Heart left ventricle (tissue), 16 donors: Measurements from ENCODE around the gene KCNMB2. TPM values are rescaled to one million over a fixed set of nuclear protein-coding genes. Genes with fewer than 3 reads are reported as not detected.

Experiments
- ATAC-seq, 4 donors: fragments of 200-7000 bp; cut with Tn5 transposase; one replicate each; pipeline ENCODE4 v1.9.1; 2020 to 2022; ENCODE audit warnings: moderate library complexity in 4 of 4, mild to moderate bottlenecking in 3 of 4, moderate number of reproducible peaks in 1 of 4
- DNase-seq, 5 donors: peaks; one replicate each; pipeline ENCODE4 v3.0.0-alpha.2; 2020
- H3K27ac ChIP-seq, 12 donors: fragments of 200-600 bp; sonication (generic) in 4 of 12; one replicate each; pipeline versions ENCODE4 v1.5.0 to v1.8.0; 2016 to 2022; ENCODE audit warnings: mild to moderate bottlenecking in 2 of 12
- H3K27me3 ChIP-seq, 9 donors: fragments of 200-600 bp; sonication (generic) in 2 of 9; one replicate each; pipeline versions ENCODE4 v1.5.1 to v1.8.0; 2016 to 2022; ENCODE audit warnings: mild to moderate bottlenecking in 3 of 9
- H3K36me3 ChIP-seq, 9 donors: fragments of 200-600 bp; sonication (generic) in 2 of 9; one replicate each; pipeline versions ENCODE4 v1.5.0 to v1.8.0; 2018 to 2022; ENCODE audit warnings: mild to moderate bottlenecking in 2 of 9
- H3K4me1 ChIP-seq, 12 donors: fragments of 200-600 bp; sonication (generic) in 4 of 12; one replicate each; pipeline versions ENCODE4 v1.5.0 to v1.8.0; 2016 to 2022; ENCODE audit warnings: mild to moderate bottlenecking in 3 of 12
- H3K4me3 ChIP-seq, 12 donors: fragments of 200-600 bp; sonication (generic) in 4 of 12; one replicate each; pipeline versions ENCODE4 v1.5.0 to v1.8.0; 2017 to 2022; ENCODE audit warnings: mild to moderate bottlenecking in 9 of 12, moderate library complexity in 4 of 12
- H3K9me3 ChIP-seq, 12 donors: fragments of 200-600 bp; sonication (generic) in 4 of 12; one replicate each; pipeline versions ENCODE4 v1.5.0 to v1.8.0; 2016 to 2022; ENCODE audit warnings: mild to moderate bottlenecking in 1 of 12
- POLR2A ChIP-seq, 2 donors: fragments of 450-650 bp; IDR thresholded peaks; one replicate each; pipeline ENCODE4 v1.6.1; 2017; ENCODE audit warnings: antibody characterized with exemption in 2 of 2, mild to moderate bottlenecking in 2 of 2, moderate library complexity in 2 of 2
- WGBS, 4 donors: extraction: QIAGEN DNeasy Blood & Tissue Kit in 2 of 4; methylation state at CpG; one replicate each; pipeline versions ENCODE4 v1.1.5 to v1.1.7; 2013 to 2018; 5-methylcytosine and 5-hydroxymethylcytosine counted together
- intact Hi-C, 10 donors: fragments of 100-400 bp; cut with DNase I; formaldehyde crosslinking; loops; one replicate each; pipeline versions ENCODE4 v1.11.1 to v1.14.2; 2022
- polyA plus RNA-seq, 2 donors: library from polyadenylated mRNA; stranded (reverse); fragments of 200-250 nt; gene quantifications; one replicate each; pipeline ENCODE4 v1.2.3, GENCODE V29; 2013
- total RNA-seq, 9 donors: library from RNA; depleted of rRNA in 2 of 9; stranded (reverse); fragments of >200 nt in 2 of 9; fragmentation: NEBNext Ultra II Directional in 3 of 9; extraction: Animal tissue kit (Norgen Biotek cat#: 25700) in 3 of 9; gene quantifications; one replicate each; pipeline versions ENCODE4 v1.1.0 to v1.2.4, GENCODE V29; 2016 to 2023
- TF ChIP-seq, protein P1 (sequence below), 12 donors: fragments of 200-600 bp; sonication (generic) in 4 of 12; IDR thresholded peaks; one replicate each; pipeline versions ENCODE4 v1.5.0 to v1.8.0; 2018 to 2022; ENCODE audit warnings: antibody characterized with exemption in 12 of 12, mild to moderate bottlenecking in 5 of 12
- donor health status: ischemic (EF 13 %, LVEDD 7.1; RV severe dilation, severe dysfunction).
- donor health status: healthy with polysubstance abuse.
- donor health status: DM: no; HTN: yes; CAD: no.
- donor health status: DM: no; HTN: no; CAD: no.
- donor health status: ischemic (EF 25% LVEDD 6.9; RV normal size, moderate dysfunction).
- donor health status: ischemic (EF 25% LVEDD 5.7; RV mildly dilated, moderate dysfunction).
- donor health status: healthy.
- donor health status: DM: yes; HTN: yes; CAD: no.
- donor health status: ischemic (EF 35%, LVEDD 5.7; RV mildly dilated, moderate dysfunction).
- donor health status: nonischemic (EF 11% LVEDD 7.7; RV severe dilation, severe dysfunction).
- donor health status: DM: yes; HTN: yes; CAD: no.
- donor health status: PGD.
- donor health status: ischemic (EF 29% LVEDD 5.4; RV normal size, mild dysfunction).
- donor health status: nonischemic (EF 23%, LVEDD 6.1; RV moderate dilation, normal function).

Gene KCNMB2
- total and polyA plus RNA-seq, 11 donors = 0.37 to 5.7 (median 2.0) TPM; not detected in 1

DNA sequence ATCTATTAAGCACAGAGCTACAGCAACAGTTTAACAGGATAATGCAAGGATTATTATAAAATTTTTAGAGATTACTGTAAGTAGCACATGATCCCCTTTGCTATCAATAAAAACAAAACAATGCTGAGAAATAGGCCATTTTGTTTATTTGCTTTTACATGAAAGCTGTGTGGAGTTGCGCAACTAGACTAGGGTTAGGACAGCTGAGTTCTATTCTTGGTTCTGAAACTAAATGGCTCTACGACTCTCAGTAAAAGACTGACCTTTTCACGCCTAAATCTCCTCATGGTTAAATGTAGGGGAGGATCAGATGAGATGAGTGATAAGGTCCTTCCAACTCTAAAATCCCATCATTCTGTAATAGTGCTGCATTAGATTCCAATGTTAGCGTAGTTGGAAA lies 25.0 kb downstream of the KCNMB2 start:
- H3K9me3 ChIP-seq = no peaks in the 10 kb centered on the region
- 52 to 71% (median 57%) methylated on average over 4 of the region's 4 CpGs for WGBS, 4 donors
- TF ChIP-seq POLR2A (IDR thresholded peaks at IDR 0.05) = no peak
- TF ChIP-seq, protein P1, sequence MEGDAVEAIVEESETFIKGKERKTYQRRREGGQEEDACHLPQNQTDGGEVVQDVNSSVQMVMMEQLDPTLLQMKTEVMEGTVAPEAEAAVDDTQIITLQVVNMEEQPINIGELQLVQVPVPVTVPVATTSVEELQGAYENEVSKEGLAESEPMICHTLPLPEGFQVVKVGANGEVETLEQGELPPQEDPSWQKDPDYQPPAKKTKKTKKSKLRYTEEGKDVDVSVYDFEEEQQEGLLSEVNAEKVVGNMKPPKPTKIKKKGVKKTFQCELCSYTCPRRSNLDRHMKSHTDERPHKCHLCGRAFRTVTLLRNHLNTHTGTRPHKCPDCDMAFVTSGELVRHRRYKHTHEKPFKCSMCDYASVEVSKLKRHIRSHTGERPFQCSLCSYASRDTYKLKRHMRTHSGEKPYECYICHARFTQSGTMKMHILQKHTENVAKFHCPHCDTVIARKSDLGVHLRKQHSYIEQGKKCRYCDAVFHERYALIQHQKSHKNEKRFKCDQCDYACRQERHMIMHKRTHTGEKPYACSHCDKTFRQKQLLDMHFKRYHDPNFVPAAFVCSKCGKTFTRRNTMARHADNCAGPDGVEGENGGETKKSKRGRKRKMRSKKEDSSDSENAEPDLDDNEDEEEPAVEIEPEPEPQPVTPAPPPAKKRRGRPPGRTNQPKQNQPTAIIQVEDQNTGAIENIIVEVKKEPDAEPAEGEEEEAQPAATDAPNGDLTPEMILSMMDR (IDR thresholded peaks at IDR 0.05) = no peak
- ATAC-seq (peak; percentile 45 to 58 (median 52)), DNase-seq (no peak)
- intact Hi-C loops = no loop called here
- peak overlapping the region in 5 of 12 donors; percentile 10 to 43 (median 21) for H3K27ac ChIP-seq
- no peak overlapping the region for H3K4me3 ChIP-seq
- no peaks in the 10 kb centered on the region for H3K36me3 ChIP-seq
- peaks cover 0 to 27% (median 11%) of the 10 kb centered on the region in 12 donors for H3K4me1 ChIP-seq
- H3K27me3 ChIP-seq = no peaks in the 10 kb centered on the region

DNA sequence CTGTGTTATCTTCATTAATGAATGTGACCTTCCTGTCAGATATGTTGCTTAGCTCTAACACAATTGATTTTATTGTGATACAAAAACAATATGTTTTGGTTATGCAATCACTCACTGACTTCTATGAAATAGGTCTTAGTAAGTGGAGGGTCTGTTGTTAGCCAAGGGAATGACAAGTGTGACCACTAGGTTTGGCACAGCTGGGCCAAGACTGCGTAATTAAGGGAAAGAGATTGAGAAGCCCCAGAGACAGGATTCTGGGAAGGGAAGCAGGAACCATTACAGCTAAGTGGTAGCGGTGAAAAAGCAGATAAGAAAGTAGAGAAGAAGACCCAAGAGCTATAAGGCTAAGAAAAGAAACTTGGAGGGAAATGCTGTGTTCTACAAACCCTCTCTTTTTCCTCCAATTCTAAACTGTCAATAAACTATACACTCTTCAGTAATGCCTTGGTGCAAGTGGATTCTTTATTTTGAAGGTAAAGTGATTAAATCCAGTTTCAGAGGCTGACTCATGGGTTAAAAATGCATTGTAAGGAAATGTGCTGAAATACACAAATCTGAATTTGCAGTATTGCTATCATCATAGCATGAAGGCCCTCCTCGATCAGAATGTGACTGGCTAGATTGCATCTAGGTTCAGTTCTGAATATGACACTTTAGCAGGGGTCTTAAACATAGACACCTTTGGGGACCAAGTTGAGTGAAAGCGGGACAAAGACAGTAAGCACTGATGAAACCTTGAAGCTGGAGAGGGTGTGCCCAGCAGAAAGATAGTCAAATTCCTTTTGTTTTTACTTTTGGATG lies 26.1 kb downstream of the KCNMB2 start:
- intact Hi-C loops = no loop called here
- WGBS, 4 donors = 49 to 56% (median 51%) methylated on average over 4 of the region's 4 CpGs
- ATAC-seq = peak; percentile 43 to 82 (median 75)
- H3K27ac ChIP-seq = peak overlapping the region in 5 of 12 donors; percentile 4 to 49 (median 32)
- H3K4me3 ChIP-seq = no peak overlapping the region
- no peaks in the 10 kb centered on the region for H3K27me3 ChIP-seq
- peak in 3 of 5 donors; percentile 22 to 46 (median 31) for DNase-seq
- TF ChIP-seq, protein P1 (IDR thresholded peaks at IDR 0.05) = no peak
- TF ChIP-seq POLR2A (IDR thresholded peaks at IDR 0.05) = no peak
- no peaks in the 10 kb centered on the region for H3K9me3 ChIP-seq
- no peaks in the 10 kb centered on the region for H3K36me3 ChIP-seq
- peaks cover 0 to 27% (median 11%) of the 10 kb centered on the region in 12 donors for H3K4me1 ChIP-seq

DNA sequence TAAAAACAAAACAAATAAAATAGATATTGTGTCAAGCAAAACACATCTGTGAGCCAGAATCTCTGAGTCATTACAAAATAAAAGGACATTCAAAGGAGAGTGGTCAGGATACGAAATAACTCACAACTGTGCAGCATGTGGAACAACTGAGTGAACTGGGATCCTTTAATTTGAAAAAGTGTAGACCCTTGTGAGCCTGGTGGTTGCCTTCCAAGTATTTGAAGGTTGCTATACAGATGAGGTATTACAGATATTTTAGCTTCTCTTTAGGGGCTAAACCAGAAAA lies 26.7 kb downstream of the KCNMB2 start:
- Histone ChIP-seq H3K9me3 (no peaks in the 10 kb centered on the region), H3K4me3 (no peak overlapping the region), H3K27ac (peak overlapping the region in 4 of 12 donors; percentile 17 to 49 (median 32)), H3K4me1 (peaks cover 0 to 27% (median 11%) of the 10 kb centered on the region in 12 donors), H3K27me3 (no peaks in the 10 kb centered on the region), H3K36me3 (no peaks in the 10 kb centered on the region)
- ATAC-seq (peak in 3 of 4 donors; percentile 53 to 64 (median 57)), DNase-seq (no peak)
- intact Hi-C loops = no loop called here
- TF ChIP-seq POLR2A (IDR thresholded peaks at IDR 0.05) = no peak
- TF ChIP-seq, protein P1 (IDR thresholded peaks at IDR 0.05) = no peak
- 42 to 77% (median 51%) methylated on average over 1 of the region's 1 CpG for WGBS, 4 donors

DNA sequence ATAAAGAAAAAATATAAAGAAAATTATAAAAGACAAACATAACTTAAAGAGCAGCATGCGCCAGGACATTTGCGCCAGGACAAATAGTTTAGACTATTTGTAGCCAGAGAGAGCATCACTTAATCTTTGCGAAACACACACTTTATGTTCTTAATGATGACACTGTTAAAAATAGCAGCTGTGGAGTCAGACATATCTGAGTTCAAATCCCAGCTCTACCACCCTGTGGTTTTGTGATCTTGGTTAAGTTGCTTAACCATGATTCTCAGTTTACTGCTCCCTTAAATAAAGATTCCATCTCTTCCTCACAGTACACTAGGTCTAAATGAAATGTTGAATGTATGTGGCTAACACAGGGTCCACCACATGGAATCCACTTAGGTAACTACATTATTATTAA lies 31.4 kb downstream of the KCNMB2 start:
- DNase-seq = no peak
- Histone ChIP-seq H3K4me3 (no peak overlapping the region), H3K27me3 (no peaks in the 10 kb centered on the region), H3K9me3 (no peaks in the 10 kb centered on the region), H3K27ac (no peak overlapping the region), H3K36me3 (no peaks in the 10 kb centered on the region), H3K4me1 (peaks cover 0 to 18% (median 3%) of the 10 kb centered on the region in 12 donors)
- intact Hi-C loops = no loop called here
- ATAC-seq = no peak
- TF ChIP-seq, protein P1 (IDR thresholded peaks at IDR 0.05) = no peak
- TF ChIP-seq POLR2A (IDR thresholded peaks at IDR 0.05) = no peak
- 93 to 97% (median 94%) methylated on average over 3 of the region's 3 CpGs for WGBS, 4 donors
